Neural cell (in vitro differentiated cells): Measurements from ENCODE around the gene F12. TPM values are rescaled to one million over a fixed set of nuclear protein-coding genes. Genes with fewer than 3 reads are reported as not detected.

Experiments
- H2AFZ ChIP-seq: fragments of 200-600, 300-800 bp; sonication (generic), shearing (Covaris generic); 2 replicates; pipeline ENCODE4 v1.6.0; 2014; ENCODE audit warnings: low read depth, mild to moderate bottlenecking, antibody characterized with exemption, low read length, moderate library complexity
- H3F3A ChIP-seq: fragments of 200-600 bp; shearing (Covaris generic); 2 replicates; pipeline ENCODE4 v1.6.1; 2016; ENCODE audit warnings: mild to moderate bottlenecking, moderate library complexity, mixed read lengths, antibody characterized with exemption, low read length; ENCODE audit not compliant: insufficient read depth, poor library complexity, severe bottlenecking
- H3K27ac ChIP-seq: fragments of 200-600, 300-800 bp; sonication (generic), shearing (Covaris generic); 2 replicates; pipeline ENCODE4 v1.5.1; 2014; ENCODE audit warnings: mild to moderate bottlenecking, low read length, moderate library complexity
- H3K27me3 ChIP-seq: fragments of 300-800, 200-600 bp; sonication (generic), shearing (Covaris generic); 2 replicates; pipeline ENCODE4 v1.6.0; 2014; ENCODE audit warnings: mild to moderate bottlenecking, low read depth, low read length, moderate library complexity; ENCODE audit not compliant: insufficient read depth
- H3K36me3 ChIP-seq: fragments of 300-800, 200-600 bp; sonication (generic), shearing (Covaris generic); 2 replicates; pipeline ENCODE4 v1.5.1; 2014; ENCODE audit warnings: mild to moderate bottlenecking, antibody characterized with exemption, low read length, moderate library complexity; ENCODE audit not compliant: insufficient read depth
- H3K4me2 ChIP-seq: fragments of 300-800, 200-600 bp; sonication (generic), shearing (Covaris generic); 2 replicates; pipeline ENCODE4 v1.6.0; 2014; ENCODE audit warnings: mild to moderate bottlenecking, low read length
- H3K4me3 ChIP-seq: fragments of 300-800, 200-600 bp; sonication (generic), shearing (Covaris generic); 2 replicates; pipeline ENCODE4 v1.5.1; 2014; ENCODE audit warnings: mild to moderate bottlenecking, low read length, moderate library complexity
- H3K79me2 ChIP-seq: fragments of 200-600 bp; shearing (Covaris generic); replicated peaks from 2 replicates; pipeline ENCODE4 v1.6.0; 2014; ENCODE audit warnings: mild to moderate bottlenecking, low read length, moderate library complexity; ENCODE audit not compliant: insufficient read depth
- H3K9ac ChIP-seq: fragments of 300-800, 200-600 bp; sonication (generic), shearing (Covaris generic); 2 replicates; pipeline ENCODE4 v1.6.1; 2016; ENCODE audit warnings: mild to moderate bottlenecking, low read length, mixed read lengths
- H3K9me2 ChIP-seq: fragments of 200-600 bp; shearing (Covaris generic); 2 replicates; pipeline ENCODE4 v1.6.1; 2016; ENCODE audit warnings: mild to moderate bottlenecking, low read length, mixed read lengths; ENCODE audit not compliant: insufficient read depth
- H3K9me3 ChIP-seq: fragments of 200-600, 300-800 bp; sonication (generic), shearing (Covaris generic); 2 replicates; pipeline ENCODE4 v1.6.1; 2016; ENCODE audit warnings: mild to moderate bottlenecking, mixed run types, low read length, moderate library complexity, mixed read lengths
- H4K20me1 ChIP-seq: fragments of 200-600 bp; shearing (Covaris generic); 2 replicates; pipeline ENCODE4 v1.6.1; 2016; ENCODE audit warnings: mild to moderate bottlenecking, mixed run types; ENCODE audit not compliant: insufficient read depth
- EP300 ChIP-seq: fragments of 450-650 bp; conservative IDR thresholded peaks from 2 replicates; pipeline ENCODE4 v1.6.1; 2014; ENCODE audit warnings: antibody characterized with exemption, mild to moderate bottlenecking, moderate library complexity; ENCODE audit not compliant: poor library complexity, severe bottlenecking
- EZH2 ChIP-seq: fragments of 200-600, 300-800 bp; shearing (Covaris generic), sonication (generic); IDR thresholded peaks from 2 replicates; pipeline ENCODE4 v1.6.1; 2014; ENCODE audit warnings: antibody characterized with exemption, low read length, borderline replicate concordance, mild to moderate bottlenecking; ENCODE audit not compliant: insufficient read depth, poor library complexity, severe bottlenecking
- MXI1 ChIP-seq: fragments of 450-650 bp; conservative IDR thresholded peaks from 2 replicates; pipeline ENCODE4 v1.6.1; 2014; ENCODE audit warnings: antibody characterized with exemption, mild to moderate bottlenecking; ENCODE audit not compliant: poor library complexity, severe bottlenecking
- POLR2AphosphoS5 ChIP-seq: IDR thresholded peaks from 2 replicates; pipeline ENCODE4 v1.6.1; 2012
- RAD21 ChIP-seq: fragments of 450-650 bp; conservative IDR thresholded peaks from 2 replicates; pipeline ENCODE4 v1.6.1; 2014; ENCODE audit warnings: antibody characterized with exemption, mild to moderate bottlenecking, moderate library complexity
- SMC3 ChIP-seq: fragments of 450-650 bp; conservative IDR thresholded peaks from 2 replicates; pipeline ENCODE4 v1.6.1; 2014; ENCODE audit warnings: antibody characterized with exemption, mild to moderate bottlenecking, moderate library complexity; ENCODE audit not compliant: poor library complexity
- TAF1 ChIP-seq: IDR thresholded peaks from 2 replicates; pipeline ENCODE4 v1.6.1; 2012; ENCODE audit warnings: low read depth
- polyA plus RNA-seq: library from polyadenylated mRNA; depleted of rRNA; stranded (reverse); fragments of >200 nt; gene quantifications from 2 replicates; pipeline ENCODE4 v1.2.3, GENCODE V29; 2014
- TF ChIP-seq, protein P1 (sequence below): fragments of 450-650 bp; IDR thresholded peaks from 2 replicates; pipeline ENCODE4 v1.5.1; 2014; ENCODE audit warnings: antibody characterized with exemption, mild to moderate bottlenecking, moderate library complexity; ENCODE audit not compliant: poor library complexity, severe bottlenecking
- TF ChIP-seq, protein P2 (sequence below): IDR thresholded peaks from 2 replicates; pipeline ENCODE4 v1.6.1; 2012; ENCODE audit warnings: borderline replicate concordance

F12 gene
- polyA plus RNA-seq, 1 donor from 2014 or later = 1.4 TPM

GRCh38 chr5:177372910-177373309 lies 36.5 kb downstream of the F12 start:
- H3F3A ChIP-seq = no peaks in the 10 kb centered on the region
- H4K20me1 ChIP-seq = no peaks in the 10 kb centered on the region
- TF ChIP-seq MXI1 = no peak
- TF ChIP-seq EZH2 = no peak
- TF ChIP-seq, protein P1, sequence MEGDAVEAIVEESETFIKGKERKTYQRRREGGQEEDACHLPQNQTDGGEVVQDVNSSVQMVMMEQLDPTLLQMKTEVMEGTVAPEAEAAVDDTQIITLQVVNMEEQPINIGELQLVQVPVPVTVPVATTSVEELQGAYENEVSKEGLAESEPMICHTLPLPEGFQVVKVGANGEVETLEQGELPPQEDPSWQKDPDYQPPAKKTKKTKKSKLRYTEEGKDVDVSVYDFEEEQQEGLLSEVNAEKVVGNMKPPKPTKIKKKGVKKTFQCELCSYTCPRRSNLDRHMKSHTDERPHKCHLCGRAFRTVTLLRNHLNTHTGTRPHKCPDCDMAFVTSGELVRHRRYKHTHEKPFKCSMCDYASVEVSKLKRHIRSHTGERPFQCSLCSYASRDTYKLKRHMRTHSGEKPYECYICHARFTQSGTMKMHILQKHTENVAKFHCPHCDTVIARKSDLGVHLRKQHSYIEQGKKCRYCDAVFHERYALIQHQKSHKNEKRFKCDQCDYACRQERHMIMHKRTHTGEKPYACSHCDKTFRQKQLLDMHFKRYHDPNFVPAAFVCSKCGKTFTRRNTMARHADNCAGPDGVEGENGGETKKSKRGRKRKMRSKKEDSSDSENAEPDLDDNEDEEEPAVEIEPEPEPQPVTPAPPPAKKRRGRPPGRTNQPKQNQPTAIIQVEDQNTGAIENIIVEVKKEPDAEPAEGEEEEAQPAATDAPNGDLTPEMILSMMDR = no peak
- TF ChIP-seq, protein P2, sequence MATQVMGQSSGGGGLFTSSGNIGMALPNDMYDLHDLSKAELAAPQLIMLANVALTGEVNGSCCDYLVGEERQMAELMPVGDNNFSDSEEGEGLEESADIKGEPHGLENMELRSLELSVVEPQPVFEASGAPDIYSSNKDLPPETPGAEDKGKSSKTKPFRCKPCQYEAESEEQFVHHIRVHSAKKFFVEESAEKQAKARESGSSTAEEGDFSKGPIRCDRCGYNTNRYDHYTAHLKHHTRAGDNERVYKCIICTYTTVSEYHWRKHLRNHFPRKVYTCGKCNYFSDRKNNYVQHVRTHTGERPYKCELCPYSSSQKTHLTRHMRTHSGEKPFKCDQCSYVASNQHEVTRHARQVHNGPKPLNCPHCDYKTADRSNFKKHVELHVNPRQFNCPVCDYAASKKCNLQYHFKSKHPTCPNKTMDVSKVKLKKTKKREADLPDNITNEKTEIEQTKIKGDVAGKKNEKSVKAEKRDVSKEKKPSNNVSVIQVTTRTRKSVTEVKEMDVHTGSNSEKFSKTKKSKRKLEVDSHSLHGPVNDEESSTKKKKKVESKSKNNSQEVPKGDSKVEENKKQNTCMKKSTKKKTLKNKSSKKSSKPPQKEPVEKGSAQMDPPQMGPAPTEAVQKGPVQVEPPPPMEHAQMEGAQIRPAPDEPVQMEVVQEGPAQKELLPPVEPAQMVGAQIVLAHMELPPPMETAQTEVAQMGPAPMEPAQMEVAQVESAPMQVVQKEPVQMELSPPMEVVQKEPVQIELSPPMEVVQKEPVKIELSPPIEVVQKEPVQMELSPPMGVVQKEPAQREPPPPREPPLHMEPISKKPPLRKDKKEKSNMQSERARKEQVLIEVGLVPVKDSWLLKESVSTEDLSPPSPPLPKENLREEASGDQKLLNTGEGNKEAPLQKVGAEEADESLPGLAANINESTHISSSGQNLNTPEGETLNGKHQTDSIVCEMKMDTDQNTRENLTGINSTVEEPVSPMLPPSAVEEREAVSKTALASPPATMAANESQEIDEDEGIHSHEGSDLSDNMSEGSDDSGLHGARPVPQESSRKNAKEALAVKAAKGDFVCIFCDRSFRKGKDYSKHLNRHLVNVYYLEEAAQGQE = no peak
- no peak for TF ChIP-seq POLR2AphosphoS5
- TF ChIP-seq SMC3 = no peak
- TF ChIP-seq TAF1 = no peak
- H3K9me2 ChIP-seq = no peaks in the 10 kb centered on the region
- no peaks in the 10 kb centered on the region for H3K36me3 ChIP-seq
- H3K79me2 ChIP-seq = no peaks in the 10 kb centered on the region
- H3K27me3 ChIP-seq = no peaks in the 10 kb centered on the region
- H3K9me3 ChIP-seq = no peaks in the 10 kb centered on the region
- H3K9ac ChIP-seq = no peak overlapping the region
- H3K4me3 ChIP-seq = no peak overlapping the region
- H3K27ac ChIP-seq = no peak overlapping the region
- H3K4me2 ChIP-seq = no peak overlapping the region
- H2AFZ ChIP-seq = no peak overlapping the region

- no peaks in the 10 kb centered on the region for H3K79me2 ChIP-seq
- H3F3A ChIP-seq = no peaks in the 10 kb centered on the region
- no peak overlapping the region for H3K9ac ChIP-seq
- H3K4me3 ChIP-seq = no peak overlapping the region
- no peak overlapping the region for H3K27ac ChIP-seq
- no peaks in the 10 kb centered on the region for H3K9me3 ChIP-seq
- no peaks in the 10 kb centered on the region for H3K27me3 ChIP-seq
- H3K9me2 ChIP-seq = no peaks in the 10 kb centered on the region
- TF ChIP-seq EP300 (no peak), POLR2AphosphoS5 (no peak), RAD21 (no peak), MXI1 (no peak), SMC3 (no peak), EZH2 (no peak), TAF1 (no peak)
- TF ChIP-seq, protein P2 = no peak
- TF ChIP-seq, protein P1 = no peak
- no peak overlapping the region for H2AFZ ChIP-seq
- H4K20me1 ChIP-seq = no peaks in the 10 kb centered on the region
- no peaks in the 10 kb centered on the region for H3K36me3 ChIP-seq
- H3K4me2 ChIP-seq = no peak overlapping the region
These were observed 37.1 kb downstream of the F12 start for GRCh38 chr5:177372034-177372896.
